Thyroid gland (tissue), 4 donors: ENCODE results near the gene LOXL1. TPM values are rescaled to one million over a fixed set of nuclear protein-coding genes. Genes with fewer than 3 reads are reported as not detected.

ENCODE experiments used
- DNase-seq, 2 donors: peaks; one replicate each; pipeline ENCODE4 v3.0.0-alpha.2; 2019
- H3K27ac ChIP-seq, 3 donors: fragments of 200-600 bp; sonication (generic); 1 replicate in 2 of 3; 2 replicates in 1 of 3; pipeline ENCODE4 v1.5.1; 2016 to 2019; ENCODE audit warnings: mild to moderate bottlenecking in 1 of 3, moderate library complexity in 1 of 3
- H3K27me3 ChIP-seq: fragments of 200-600 bp; sonication (generic); one replicate; pipeline ENCODE4 v1.5.1; 2019
- H3K36me3 ChIP-seq, 2 donors: fragments of 200-600 bp; sonication (generic); one replicate each; pipeline ENCODE4 v1.5.1; 2016 to 2019
- H3K4me1 ChIP-seq, 2 donors: fragments of 200-600 bp; sonication (generic); one replicate each; pipeline ENCODE4 v1.5.1; 2017 to 2019
- H3K4me3 ChIP-seq, 3 donors: fragments of 200-600 bp; sonication (generic); replicated peaks in 1 of 3; 1 replicate in 2 of 3; 2 replicates in 1 of 3; pipeline ENCODE4 v1.5.1; 2016; ENCODE audit warnings: mild to moderate bottlenecking in 1 of 3
- H3K9me3 ChIP-seq: fragments of 200-600 bp; sonication (generic); one replicate; pipeline ENCODE4 v1.5.1; 2017
- POLR2A ChIP-seq, 2 donors: fragments of 450-650 bp; IDR thresholded peaks; one replicate each; pipeline ENCODE4 v1.6.1; 2017; ENCODE audit warnings: antibody characterized with exemption in 2 of 2, mild to moderate bottlenecking in 2 of 2, moderate library complexity in 1 of 2
- WGBS, 2 donors: methylation state at CpG; one replicate each; pipeline ENCODE4 v1.1.5; 2017; 5-methylcytosine and 5-hydroxymethylcytosine counted together
- intact Hi-C: fragments of 100-400 bp; cut with DNase I; formaldehyde crosslinking; loops from one replicate; pipeline ENCODE4 v1.15.1; 2023
- total RNA-seq, 4 donors: library from RNA; depleted of rRNA; stranded (reverse); fragments of >200 nt; gene quantifications; one replicate each; pipeline ENCODE4 v1.2.3, GENCODE V29; 2016
- TF ChIP-seq, protein P1 (sequence below), 6 experiments: fragments of 200-600 bp in 3 of 6; fragments of 450-650 bp in 3 of 6; sonication (generic) in 3 of 6; IDR thresholded peaks; one replicate each; pipeline ENCODE4 v1.5.1; 2016 to 2019; ENCODE audit warnings: antibody characterized with exemption in 6 of 6, mild to moderate bottlenecking in 2 of 6, inconsistent platforms in 1 of 6, moderate library complexity in 1 of 6

The LOXL1 gene
- total RNA-seq, 4 donors from 2014 or later: 9.9 to 15.2 (median 12.0) TPM

DNA sequence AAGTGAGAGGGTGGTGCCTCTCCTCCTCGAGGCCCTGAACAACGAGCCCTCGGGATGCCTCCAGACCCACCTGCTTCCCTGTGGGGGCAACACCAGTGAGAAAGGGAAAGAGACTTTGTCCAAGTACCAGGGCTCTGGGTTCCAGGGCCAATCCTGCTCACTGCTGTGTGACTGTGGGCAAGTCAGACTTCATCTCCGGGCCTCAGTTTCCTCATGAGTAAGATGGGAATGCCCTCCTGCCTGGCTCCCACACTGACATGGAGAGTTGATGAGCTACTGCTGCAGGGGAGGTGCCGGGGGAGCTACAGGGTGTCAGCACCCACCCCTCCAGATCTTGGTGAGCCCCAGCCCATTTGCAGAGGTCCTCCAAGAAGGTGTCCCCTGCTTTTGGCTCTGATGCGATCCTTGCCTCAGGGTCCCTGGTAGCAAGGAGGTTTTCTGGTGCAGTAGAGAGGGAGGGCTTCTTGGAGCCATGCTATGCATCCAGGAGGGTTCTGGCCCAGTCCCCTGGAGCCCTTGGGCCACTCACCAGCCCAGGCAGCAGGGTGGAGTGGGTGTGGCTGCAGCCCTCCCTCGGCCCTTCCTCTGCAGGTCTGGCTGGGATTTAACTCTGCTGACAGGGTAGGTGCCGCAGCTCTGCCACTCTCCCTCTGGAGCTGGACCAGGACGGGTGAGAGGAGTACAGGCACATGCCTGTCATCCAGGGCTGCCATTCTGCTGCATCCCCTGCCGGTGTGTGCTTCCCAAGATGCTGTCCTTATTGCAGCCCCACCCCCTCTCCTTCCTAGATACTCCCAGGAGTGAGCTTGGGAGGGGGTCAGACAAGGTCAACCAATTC lies 26.9 kb downstream of the LOXL1 start:
- Histone ChIP-seq H3K36me3 (no peaks in the 10 kb centered on the region), H3K4me3 (no peak overlapping the region), H3K4me1 (peaks cover 12 to 27% of the 10 kb centered on the region in 2 donors), H3K27ac (no peak overlapping the region), H3K27me3 (no peaks in the 10 kb centered on the region), H3K9me3 (no peaks in the 10 kb centered on the region)
- DNase-seq: no peak
- 75 to 85% methylated on average over 6 to 7 of the region's 10 CpGs for WGBS, 2 donors
- no peak for TF ChIP-seq POLR2A (IDR thresholded peaks at IDR 0.05)
- TF ChIP-seq, protein P1, sequence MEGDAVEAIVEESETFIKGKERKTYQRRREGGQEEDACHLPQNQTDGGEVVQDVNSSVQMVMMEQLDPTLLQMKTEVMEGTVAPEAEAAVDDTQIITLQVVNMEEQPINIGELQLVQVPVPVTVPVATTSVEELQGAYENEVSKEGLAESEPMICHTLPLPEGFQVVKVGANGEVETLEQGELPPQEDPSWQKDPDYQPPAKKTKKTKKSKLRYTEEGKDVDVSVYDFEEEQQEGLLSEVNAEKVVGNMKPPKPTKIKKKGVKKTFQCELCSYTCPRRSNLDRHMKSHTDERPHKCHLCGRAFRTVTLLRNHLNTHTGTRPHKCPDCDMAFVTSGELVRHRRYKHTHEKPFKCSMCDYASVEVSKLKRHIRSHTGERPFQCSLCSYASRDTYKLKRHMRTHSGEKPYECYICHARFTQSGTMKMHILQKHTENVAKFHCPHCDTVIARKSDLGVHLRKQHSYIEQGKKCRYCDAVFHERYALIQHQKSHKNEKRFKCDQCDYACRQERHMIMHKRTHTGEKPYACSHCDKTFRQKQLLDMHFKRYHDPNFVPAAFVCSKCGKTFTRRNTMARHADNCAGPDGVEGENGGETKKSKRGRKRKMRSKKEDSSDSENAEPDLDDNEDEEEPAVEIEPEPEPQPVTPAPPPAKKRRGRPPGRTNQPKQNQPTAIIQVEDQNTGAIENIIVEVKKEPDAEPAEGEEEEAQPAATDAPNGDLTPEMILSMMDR (IDR thresholded peaks at IDR 0.05): no peak
- intact Hi-C loops: no loop called here

DNA sequence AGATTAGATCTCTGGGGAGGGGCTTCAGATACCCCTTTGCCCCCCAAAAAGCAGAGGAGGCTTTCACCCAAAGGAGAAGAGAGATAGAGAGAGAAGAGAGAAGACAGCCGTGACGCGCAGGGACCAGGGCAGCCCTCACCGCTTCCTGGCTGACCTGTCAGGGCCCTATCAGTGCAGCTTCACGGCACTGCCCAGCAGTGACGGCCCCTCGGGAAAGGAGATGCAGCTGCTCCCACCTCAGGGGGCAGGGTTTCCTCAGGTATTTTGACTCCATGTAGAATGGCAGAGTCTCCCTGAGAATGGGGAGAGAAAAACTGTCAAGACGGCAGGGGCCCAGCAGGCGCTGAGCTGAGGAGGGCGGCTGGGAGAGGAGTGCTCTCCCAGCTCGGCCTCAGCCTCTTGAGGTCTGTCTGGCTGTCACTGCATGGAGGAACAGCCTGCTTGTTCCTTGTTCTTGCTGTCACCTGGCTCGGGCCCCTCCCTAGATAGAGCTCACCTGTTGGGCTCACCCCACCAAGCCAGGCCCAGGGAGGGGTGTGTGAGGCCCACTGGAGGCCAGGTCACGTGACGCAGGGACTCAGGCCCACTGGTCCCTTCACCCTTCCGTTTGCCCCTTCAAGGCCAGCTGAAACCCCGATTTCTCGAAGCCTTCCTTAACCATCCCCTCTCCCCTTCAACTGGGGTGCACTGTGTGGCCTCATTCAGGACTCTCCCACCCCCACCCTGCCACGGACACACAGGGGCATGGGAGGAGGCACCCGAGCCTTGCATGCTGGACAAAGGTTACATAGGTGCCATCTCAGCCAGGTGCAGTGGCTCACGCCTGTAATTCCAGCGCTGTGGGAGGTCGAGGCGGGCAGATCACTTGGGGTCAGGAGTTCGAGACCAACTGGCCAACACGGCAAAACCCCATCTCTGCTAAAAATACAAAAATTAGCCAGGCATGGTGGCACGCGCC lies 28.2 kb downstream of the LOXL1 start:
- peaks cover 12 to 27% of the 10 kb centered on the region in 2 donors for H3K4me1 ChIP-seq
- 85 to 86% methylated on average over 23 to 27 of the region's 27 CpGs for WGBS, 2 donors
- H3K4me3 ChIP-seq: no peak overlapping the region
- TF ChIP-seq, protein P1 (IDR thresholded peaks at IDR 0.05): no peak
- TF ChIP-seq POLR2A (IDR thresholded peaks at IDR 0.05): no peak
- no peaks in the 10 kb centered on the region for H3K9me3 ChIP-seq
- H3K27ac ChIP-seq: no peak overlapping the region
- H3K36me3 ChIP-seq: no peaks in the 10 kb centered on the region
- H3K27me3 ChIP-seq: no peaks in the 10 kb centered on the region
- intact Hi-C loops: no loop called here
- no peak for DNase-seq

DNA sequence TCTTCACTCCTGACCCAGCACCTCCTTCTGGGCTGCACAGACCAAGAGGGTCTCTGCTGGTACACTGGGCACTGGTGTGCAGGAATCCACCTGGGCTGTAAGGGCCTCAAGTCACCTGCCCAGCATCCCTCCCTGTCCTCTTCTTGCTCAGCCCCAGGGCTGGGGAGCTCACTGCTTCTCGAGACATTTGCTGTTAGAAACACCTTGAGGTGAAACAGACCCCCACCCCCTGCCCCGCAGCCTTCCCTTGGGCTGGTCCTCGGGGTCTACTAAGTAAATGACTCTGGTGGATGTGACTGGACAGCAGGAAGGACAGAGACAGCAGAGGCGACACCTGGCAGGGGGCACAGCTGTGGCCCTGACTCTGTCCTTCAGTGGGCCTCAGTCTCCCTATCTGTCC lies 29.1 kb downstream of the LOXL1 start:
- H3K9me3 ChIP-seq: no peaks in the 10 kb centered on the region
- no peak for TF ChIP-seq POLR2A (IDR thresholded peaks at IDR 0.05)
- TF ChIP-seq, protein P1 (IDR thresholded peaks at IDR 0.05): no peak
- H3K27ac ChIP-seq: no peak overlapping the region
- 94 to 95% methylated on average over 3 to 4 of the region's 4 CpGs for WGBS, 2 donors
- no peak overlapping the region for H3K4me3 ChIP-seq
- intact Hi-C loops: no loop called here
- H3K27me3 ChIP-seq: no peaks in the 10 kb centered on the region
- peaks cover 12 to 27% of the 10 kb centered on the region in 2 donors for H3K4me1 ChIP-seq
- no peak for DNase-seq
- H3K36me3 ChIP-seq: no peaks in the 10 kb centered on the region

DNA sequence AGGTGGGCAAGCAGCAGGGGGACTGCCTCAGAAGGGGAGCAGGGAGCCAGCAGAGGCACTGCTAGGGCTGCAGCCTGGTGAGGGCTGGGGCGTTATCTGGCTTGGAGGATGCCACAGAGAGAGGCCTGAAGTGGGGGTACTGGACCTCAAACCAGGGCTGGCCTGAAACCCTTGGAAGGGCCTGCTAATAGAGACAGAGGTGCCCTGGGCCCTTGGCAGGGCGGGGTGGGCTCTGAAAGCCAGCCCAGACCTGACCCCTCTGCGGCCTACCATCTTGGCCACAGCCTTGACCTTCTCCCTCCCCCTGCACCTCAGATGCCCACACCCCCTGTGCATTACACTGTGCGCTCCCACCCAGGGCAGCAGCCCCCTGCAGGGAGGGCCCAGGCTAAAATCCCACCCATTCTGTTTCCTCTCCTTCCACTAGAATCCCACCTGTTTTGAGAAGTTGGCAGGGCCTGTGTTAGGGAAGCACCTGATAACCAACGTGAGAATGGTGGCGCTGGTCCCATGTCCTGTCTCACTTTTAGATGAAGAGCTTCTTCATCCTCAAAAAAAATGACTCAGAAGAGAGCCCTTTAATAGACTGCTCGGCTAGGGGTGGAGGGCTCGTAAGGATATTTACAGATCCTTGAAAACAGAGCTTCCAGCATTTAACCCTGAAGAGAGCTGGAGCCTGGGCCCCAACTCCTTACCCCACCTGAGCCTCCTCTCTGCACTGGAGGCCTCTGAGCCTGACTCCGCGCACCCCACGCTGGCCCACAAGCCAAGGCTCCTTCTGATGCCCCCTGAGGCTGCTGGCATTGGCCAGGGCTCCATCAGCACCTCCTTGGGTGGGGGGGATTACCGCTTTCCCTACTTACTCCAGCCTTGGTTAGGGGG lies 29.8 kb downstream of the LOXL1 start:
- intact Hi-C loops: no loop called here
- TF ChIP-seq, protein P1 (IDR thresholded peaks at IDR 0.05): no peak
- no peak for TF ChIP-seq POLR2A (IDR thresholded peaks at IDR 0.05)
- no peak for DNase-seq
- Histone ChIP-seq H3K36me3 (no peaks in the 10 kb centered on the region), H3K27ac (no peak overlapping the region), H3K27me3 (no peaks in the 10 kb centered on the region), H3K4me3 (no peak overlapping the region), H3K4me1 (peaks cover 12 to 22% of the 10 kb centered on the region in 2 donors), H3K9me3 (no peaks in the 10 kb centered on the region)
- WGBS, 2 donors: 81 to 88% methylated on average over 11 to 12 of the region's 12 CpGs
